ENCODE data around the gene SPECC1.
"Not testable (repeated sequence)": the region's sequence is repeated elsewhere in the genome, so short reads cannot be mapped to it uniquely, and the experiment has no call there.

SPECC1 gene

DNA sequence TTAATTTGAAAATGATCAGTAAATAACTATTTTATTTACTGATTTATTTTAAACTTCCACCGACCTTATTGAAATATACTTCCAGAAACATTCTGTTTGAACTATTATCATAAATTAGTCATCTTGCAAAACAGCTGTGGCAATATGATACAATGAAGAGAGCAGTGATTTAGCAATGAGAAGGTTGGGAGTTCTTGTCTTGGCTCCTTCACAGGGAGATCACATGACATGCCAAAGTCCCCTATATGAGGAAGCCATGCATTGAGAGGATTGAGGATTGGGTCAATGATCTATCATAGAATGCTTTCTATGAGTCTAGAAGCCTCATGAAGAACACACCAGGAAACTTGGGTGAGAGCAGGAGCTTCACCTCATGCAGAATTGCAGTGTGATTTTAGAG, 235.5 kb downstream of the SPECC1 start:
- no peak for DNase-seq

DNA sequence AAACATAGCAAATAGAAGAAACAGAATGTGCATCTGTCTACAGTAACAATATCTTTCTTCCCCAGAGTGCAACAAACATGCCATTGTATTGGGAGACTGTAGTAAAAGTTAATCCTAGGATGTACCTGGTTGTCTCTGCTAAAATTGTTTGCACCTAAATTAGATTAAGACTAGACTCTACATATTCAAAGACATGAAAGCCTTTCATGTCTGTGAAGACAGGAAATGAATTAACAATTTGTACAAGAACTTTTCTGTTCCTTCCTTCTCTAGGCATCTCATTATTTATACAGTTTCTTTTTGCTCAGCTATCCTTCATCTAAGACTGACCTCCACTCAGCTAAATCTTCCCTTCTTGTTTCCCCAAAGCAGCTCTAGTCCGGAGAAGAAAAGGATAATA, 237.5 kb downstream of the SPECC1 start:
- DNase-seq, result no peak

- no peak for DNase-seq
Measured at GRCh38 chr17:20253323-20253722, 244.2 kb downstream of the SPECC1 start.

- no peak for DNase-seq
Measured at GRCh38 chr17:20254541-20254940, 245.4 kb downstream of the SPECC1 start.

- no peak for DNase-seq
Measured at GRCh38 chr17:20256144-20256543, 247.0 kb downstream of the SPECC1 start.

DNA sequence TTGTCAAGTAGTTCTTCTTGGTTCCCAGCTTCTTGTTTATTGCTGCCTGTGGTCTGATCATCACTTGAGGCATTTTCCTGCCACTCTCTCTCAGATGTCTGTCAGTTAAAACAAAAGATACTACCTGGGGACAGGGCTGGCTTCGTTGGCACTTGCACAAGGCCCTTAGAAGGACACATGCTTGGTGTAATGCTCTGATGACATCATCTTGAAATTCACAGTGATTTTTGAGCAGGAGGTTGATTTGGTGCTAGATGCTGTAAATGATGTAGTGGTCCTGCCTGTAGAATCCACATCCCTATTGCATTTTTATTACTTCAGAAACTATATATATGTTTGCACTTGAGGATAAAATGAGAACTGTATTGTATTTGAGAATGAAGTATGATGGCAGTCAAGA, 247.8 kb downstream of the SPECC1 start:
- DNase-seq, result no peak

DNA sequence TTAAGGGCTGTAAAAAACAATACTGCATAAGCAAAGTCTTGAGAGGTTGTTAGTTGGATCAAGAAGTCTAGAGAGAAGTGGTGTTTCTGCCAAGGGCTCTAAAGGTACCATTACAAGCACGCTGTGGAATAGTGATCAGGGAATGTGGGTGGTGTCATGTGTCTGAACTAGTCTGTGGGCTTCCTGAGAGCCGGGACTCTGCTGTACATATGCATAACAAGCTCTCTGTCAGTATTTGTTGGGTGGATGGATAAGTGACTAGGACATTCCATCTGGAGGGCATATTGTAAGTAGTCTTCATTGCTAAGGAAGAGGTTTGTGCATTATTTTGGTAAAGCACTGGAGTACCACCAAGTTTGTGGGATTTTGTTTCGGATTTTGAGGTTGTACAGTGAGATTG, 248.6 kb downstream of the SPECC1 start:
- DNase-seq, result no peak

DNA sequence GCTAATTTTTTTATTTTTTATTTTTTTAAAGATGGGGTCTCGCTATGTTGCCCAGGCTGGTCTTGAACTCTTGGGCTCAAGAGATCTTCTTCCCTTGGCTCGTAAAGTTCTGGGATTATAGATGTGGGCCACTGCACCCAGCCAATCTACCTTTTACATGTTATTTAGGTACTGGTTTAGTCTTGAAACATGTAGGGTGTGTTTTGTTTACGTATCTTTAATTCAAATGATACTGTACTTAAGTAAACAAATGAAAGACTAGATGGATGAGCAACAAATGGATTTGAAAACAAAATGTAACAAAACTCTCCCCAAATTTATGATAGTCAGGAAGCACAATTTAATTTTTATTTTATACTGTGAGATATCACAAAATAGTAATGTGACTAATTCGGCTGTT, 250.5 kb downstream of the SPECC1 start:
- DNase-seq, result no peak

GRCh38 chr17:20260268-20260667, 251.1 kb downstream of the SPECC1 start:
- no peak for DNase-seq

DNA sequence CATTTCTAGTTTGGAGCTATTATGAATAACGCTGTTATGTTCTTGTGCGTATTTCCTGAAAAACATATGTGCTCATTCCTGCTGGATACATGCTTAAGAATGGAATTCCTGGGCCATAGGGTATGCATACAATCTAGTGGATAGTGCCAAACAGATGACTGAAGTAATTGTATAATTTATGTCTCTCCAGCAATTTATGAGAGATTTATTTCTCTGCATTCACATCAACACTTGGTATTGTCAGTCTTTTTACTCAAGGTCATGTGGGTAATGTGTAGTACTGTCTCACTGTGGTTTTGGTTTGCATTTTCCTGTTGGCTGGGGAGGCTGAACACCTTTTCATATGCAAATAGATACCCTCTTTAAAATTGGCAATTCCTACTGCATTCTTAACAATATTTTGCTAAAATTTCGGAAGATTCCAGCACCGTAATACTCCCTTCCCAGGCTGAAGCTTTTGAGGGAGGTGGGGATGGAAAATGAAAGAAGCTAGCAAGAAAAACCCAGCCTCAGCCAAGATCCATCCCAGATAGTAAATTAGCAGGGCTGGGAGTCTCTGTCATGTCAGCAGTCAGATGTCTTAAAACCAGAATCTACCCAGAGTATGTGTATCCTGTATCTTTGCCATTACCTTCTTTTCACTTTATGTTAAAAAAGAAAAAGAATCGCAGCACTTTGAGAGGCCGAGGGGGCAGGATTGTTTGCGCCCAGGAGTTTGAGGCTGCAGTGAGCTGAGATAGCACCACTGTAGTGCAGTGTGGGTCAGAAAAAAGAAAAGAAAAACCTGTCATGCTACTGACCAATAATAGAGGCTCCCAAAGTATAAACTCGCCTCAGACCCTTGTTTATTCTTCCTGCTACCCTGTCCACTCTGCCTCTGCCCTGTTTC, 253.3 kb downstream of the SPECC1 start:
- no peak for DNase-seq

DNA sequence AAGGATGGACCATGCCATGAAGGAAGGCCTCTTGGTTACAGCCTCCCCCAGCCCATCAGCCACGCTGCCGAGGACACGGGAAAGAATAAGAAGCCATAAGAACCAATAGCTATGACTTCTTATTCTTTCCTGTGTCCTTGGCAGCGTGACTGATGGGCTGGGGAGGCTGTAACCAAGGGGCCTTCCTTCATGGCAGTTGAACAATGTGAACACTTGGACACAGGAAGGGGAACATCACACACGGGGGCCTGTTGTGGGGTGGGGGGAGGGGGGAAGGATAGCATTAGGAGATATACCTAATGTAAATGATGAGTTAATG, 253.9 kb downstream of the SPECC1 start:
- DNase-seq, result not testable (repeated sequence)

DNA sequence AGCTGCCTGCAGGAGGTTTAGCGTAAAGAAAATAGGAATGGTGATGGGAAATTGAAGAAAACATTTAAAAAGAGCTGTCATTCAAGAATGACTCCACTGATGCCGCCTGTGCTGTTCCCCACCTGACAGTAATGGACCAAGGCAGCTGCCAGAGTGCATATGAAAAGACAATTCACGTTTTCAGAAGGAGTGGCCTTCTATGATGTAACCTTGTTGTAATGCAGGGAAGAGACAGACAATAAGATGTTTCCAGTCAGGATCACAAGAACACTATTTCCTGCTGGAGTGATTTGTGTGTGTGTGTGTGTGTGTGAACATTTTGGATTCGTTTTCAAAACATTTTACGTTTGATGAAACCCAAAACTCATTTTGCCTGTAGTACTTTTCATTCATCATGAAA, 254.4 kb downstream of the SPECC1 start:
- no peak for DNase-seq

GRCh38 chr17:20264996-20265395, 255.8 kb downstream of the SPECC1 start:
- DNase-seq, result no peak

DNA sequence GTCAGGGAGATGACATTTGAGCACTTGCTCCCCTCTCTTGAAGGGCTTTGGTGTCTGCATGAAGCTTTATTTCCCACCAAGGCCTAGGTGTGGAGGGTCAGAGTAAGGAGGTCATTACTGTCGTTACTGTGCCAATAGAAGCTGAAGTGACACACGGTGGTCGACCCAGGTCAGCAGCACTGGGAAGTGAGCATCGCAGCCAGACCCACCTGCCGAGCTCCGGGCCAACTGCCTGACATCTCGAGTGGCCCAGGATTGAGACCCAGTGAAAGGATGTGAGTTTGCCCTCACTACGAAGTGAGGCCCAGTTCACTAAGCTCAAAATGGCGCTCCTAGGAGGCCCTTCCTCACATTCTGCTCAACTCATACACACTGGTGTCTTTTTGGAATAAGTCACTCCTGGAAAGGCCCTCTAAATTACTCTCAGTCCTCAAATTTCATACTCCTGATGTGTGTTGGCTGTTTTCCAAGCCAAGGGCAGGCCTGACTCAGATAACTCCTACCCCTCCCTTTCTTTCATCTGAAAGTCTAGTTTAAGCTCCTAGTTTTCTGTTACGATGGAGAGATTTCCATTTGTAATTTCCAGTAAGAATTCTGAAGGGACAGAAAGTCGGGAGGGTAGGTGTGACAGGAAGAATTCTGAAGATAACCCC, 257.8 kb downstream of the SPECC1 start:
- no peak for DNase-seq

GRCh38 chr17:20267459-20267842, 258.3 kb downstream of the SPECC1 start:
- DNase-seq, result peak in 1 of 2 experiments; percentile 27

DNA sequence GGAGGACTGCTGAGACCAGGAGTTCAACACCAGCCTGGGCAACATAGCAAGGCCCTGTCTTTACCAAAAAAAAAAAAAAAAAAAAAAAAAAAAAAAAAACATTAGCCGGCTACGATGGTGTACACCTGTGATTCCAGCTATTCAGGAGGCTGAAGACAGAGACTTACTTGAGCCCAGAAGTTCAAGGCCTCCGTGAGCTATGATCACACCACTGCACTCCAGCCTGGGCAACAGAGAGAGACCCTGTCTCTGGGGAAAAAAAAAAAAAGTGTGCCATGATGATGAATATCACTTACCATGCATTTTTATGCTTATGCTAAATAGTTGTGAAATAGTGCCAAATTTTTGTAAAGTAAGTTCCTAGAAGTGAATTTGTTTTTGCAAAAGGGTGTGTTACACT, 261.2 kb downstream of the SPECC1 start:
- no peak for DNase-seq

GRCh38 chr17:20271011-20271610, 262.0 kb downstream of the SPECC1 start:
- no peak for DNase-seq

GRCh38 chr17:20273741-20274500, 264.8 kb downstream of the SPECC1 start:
- DNase-seq, result peak in 1 of 2 experiments; percentile 32

- DNase-seq, result no peak
Measured at GRCh38 chr17:20275653-20276052, 266.5 kb downstream of the SPECC1 start.

- DNase-seq, result no peak
Measured at GRCh38 chr17:20276421-20276820, 267.3 kb downstream of the SPECC1 start.

- no peak for DNase-seq
Measured at GRCh38 chr17:20278805-20279204, 269.6 kb downstream of the SPECC1 start.

DNA sequence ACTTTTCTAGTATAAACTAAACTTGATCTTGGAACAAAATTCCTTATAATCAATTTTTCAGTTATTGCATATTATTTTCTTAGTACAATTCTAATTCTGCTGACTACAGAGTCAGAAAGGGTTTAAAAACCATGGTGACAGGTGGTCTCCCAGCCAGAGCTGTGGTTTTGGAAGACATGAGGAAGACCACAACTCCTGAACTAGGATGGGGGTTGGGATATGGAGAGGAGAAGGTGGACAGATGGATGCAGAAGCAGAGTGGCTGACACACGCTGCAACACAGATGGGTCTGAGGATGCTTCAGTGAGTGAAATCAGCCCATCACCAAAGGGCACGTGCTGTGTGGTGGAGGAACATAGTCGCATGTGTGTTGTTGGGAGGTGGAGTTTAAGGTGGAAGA, 270.5 kb downstream of the SPECC1 start:
- DNase-seq, result no peak

DNA sequence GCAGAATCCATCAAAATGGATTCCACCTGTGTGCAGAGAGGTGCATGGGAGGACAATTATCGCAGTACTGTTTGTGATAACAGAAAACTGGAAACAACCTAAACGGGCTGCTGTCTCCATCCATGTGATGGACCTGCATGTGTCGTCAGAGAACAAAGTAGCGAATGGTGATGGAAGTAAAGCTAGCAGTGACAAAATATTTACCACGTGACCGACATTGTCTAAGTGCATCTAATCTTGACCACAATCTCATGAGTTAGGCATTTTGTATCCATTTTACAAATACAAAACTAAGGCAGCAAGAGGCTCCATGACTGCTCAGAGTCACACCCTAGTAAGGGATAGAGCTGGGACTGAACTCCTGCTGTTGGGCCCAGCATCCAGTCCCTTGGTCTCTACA, 270.9 kb downstream of the SPECC1 start:
- no peak for DNase-seq

Data from activated T-cell treated with anti-CD3 and anti-CD28 coated beads, Interleukin-2, amount 50 U/mL, for 48 hours (primary cell).